SK-N-DZ (cell line): ENCODE measurements around the gene CPA3. TPM values are rescaled to one million over a fixed set of nuclear protein-coding genes. Genes with fewer than 3 reads are reported as not detected.
A peak's percentile ranks its signal among the peaks of the same experiment; 100 is the strongest.

Experiments
- DNase-seq: peaks from one replicate; pipeline ENCODE4 v3.0.0-alpha.2; 2015; ENCODE audit warnings: low spot score
- polyA plus RNA-seq, 2 experiments: library from polyadenylated mRNA; depleted of rRNA; stranded (reverse); fragments of >200 nt; gene quantifications; 2 replicates each; pipeline ENCODE4 v1.2.3, GENCODE V29; 2014

CPA3 gene, protein sequence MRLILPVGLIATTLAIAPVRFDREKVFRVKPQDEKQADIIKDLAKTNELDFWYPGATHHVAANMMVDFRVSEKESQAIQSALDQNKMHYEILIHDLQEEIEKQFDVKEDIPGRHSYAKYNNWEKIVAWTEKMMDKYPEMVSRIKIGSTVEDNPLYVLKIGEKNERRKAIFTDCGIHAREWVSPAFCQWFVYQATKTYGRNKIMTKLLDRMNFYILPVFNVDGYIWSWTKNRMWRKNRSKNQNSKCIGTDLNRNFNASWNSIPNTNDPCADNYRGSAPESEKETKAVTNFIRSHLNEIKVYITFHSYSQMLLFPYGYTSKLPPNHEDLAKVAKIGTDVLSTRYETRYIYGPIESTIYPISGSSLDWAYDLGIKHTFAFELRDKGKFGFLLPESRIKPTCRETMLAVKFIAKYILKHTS
- 0.82 TPM in 1 of 2 replicates, not detected in the other for polyA plus RNA-seq (2014; cell fraction: cytosol; rRNA removed)
- not detected in 2 replicates for polyA plus RNA-seq (2014; cell fraction: nucleus; rRNA removed)

DNA sequence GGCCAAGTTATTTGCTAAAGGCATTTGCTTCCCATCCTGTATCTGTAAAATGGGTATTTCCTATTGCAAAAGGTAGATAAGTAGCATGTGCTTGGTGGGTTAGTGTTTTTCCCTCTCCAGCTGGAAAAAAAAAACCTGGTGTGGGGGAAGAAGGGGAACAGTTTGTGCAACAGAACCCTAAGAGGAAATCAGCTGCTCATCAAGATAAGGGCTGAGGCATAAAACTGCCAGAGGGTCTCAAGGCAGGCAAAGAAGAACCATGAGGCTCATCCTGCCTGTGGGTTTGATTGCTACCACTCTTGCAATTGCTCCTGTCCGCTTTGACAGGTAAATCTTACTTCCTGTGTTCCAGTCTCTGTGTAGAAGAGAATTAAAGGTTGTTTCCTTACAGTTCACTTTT, at the start of gene CPA3:
TSS of gene CPA3 (plus strand) at position 248 of the 400 bp plus-strand sequence. CDS start at position 260, 12 bp downstream.
- no peak for DNase-seq

DNA sequence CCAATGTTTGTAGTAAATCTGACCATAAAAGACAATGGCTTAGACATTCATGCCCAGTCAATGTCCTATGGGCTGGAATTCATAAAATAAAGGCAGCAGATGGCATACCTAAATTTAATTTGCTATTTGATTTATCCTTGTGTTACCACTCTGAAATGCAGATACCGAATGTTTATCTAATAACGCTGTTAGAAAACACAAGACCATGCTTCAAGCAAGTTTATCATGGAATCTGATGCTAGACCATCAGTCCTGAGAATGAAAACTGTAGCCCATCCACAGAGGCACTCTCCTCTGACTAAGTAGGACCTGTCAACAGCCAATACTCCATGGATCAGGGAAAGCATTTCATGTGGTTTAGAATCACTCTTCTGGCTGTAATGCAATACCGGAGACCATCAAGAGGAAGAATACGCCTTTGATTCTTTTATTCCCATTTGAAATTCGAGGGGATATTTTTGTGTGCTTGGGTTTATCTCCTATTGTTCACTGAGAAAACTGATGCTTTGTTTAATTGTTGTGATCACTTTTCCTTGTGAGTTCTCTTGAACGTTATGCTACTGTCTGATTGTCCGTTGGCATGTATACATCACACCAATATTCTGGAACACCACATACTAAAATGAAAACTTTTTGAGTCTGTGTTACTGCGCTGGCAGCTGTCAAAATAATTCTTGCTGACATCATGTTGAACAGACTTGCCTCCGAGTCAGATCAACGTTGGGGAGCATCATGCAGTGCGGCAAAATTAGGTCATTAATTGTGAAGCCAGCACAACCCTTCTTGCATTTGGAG, 49.6 kb upstream of the CPA3 start:
- peak; percentile 98 for DNase-seq

DNA sequence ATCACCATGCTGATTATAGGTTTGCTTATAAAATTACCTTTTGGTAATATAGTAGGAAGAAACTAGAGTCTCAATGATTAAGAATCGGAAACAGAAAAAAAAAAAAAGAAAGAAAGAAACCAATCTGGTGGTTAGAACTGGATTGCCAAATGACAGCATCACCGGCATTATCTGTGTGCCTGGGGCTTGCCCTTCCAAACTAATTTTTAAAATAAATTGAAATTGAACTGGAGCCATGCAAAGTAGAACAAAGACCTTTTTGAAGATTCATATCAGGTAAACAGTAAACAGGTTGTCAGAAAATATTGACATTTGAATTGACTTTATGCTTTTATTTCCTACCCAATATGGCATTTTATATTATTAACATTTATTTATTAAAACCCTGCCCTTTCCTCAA, 48.7 kb upstream of the CPA3 start:
- peak; percentile 26 for DNase-seq

DNA sequence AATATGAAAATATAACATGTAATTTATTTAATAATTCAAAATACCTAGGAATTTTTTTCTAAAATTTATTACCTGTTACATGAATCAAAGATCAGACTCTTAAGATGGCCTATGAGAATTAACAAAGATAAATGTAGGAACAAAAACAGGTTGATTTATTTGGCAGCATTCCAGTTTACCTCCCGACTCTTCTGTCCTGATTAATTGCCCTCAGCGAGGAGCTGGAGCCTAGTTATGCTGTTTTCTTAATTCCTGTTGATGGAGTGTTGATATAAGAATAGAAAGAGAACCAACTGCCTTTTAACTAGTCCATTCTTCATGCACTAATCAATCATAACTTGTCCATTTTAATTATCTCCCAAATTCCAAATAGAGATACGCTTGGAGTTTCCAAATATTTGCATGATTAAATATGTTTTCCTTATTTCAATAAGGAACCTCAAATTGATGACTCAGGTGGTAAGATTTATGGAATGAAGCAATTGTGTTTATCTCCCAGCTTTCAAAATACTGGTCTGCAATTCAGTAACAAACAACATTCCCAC, 48.0 kb upstream of the CPA3 start:
- DNase-seq: peak; percentile 50

DNA sequence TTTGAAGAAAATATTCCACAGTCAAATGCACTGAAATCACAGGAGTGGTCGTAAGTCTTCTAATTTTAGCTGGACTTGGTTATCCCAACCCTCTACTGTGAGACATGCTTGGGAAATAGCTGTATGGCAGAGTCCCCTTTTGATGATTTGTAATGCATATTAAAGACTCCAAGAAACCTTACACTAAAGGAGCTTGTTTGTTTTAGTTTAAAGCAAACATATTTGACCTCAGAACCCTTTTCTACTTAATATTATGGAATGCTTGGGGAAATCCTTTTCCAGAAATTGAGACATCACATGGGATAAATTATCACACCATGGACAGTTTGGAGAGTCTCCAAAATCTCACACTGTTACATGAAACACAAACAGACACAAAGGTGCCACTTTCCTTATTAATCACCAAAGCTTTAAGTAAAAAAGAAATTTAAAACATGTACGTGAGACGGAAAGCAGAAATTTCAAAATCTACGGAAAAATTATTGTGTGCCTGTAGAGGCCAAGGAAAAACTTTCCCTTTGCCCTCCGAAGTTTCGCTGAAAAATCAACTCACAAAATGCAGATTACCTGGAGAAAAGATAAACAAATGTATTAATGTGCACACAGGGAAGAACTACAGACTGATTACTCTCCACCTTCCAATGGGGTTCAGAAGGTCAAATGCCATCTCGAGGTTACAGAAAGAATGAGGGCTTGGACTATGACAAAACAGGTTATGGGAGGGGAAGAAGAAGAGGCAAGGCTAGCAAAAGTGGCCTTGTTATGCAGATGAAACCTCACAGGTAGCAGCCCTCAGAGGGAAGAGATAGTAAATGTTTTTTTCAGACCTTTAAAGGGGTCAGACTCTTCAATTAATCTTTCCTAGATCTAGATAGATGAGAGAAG, 44.5 kb upstream of the CPA3 start:
- no peak for DNase-seq

DNA sequence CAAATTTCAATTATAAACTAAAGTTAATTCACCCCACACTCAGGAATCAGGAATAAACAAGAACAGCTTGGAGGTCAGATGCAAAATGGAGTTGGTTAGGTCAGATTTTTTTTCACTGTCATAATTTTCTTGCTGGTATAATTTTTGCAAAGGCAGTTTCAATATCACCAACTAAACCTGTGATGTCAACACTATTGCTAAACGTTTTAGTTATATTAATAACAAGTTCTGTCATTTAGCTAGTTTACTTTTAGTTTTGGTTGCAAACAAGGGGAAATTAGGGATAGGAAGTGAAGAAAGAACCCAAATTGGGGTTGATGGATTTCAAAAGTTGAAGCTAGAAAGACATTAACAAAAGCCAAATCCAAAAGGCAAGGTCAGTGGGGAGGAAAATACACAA, 42.1 kb upstream of the CPA3 start:
- DNase-seq: no peak

DNA sequence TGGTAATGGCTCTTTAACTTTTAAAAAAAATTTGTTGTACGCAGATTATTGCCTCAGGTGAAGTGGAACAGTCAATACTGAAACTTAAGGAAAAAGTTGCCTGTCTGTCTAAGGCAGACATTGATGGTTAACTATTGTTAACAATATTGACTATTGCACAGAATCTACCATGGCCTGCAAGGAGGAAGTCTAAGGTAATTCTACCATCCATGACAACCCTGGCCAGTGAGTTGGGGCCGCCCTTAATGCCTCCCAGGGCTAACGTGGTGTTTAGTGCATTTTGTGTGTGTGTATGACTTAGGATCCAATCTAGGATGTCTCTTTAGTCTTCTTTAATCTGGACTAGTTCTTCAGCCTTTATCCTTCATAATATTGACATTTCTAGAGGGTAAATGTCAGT, 39.6 kb upstream of the CPA3 start:
- DNase-seq: no peak

DNA sequence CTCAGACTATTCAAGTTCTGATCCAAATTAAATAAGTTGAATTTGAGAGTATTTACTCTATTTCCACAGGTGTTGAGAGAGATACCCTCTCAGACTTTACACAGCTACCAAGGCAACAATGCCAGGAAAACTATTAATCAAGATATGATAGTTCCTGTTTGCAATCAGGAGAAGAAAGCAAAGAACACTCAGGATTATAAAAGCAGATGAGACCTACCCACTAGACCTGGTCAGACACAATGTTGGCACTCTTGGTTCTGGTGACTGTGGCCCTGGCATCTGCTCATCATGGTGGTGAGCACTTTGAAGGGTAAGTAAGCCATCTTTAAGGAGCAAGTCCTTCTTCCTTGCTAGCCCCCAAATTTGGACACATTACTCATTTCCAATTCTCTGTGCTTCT, 37.5 kb upstream of the CPA3 start, which contains the start of gene CPB1:
TSS of gene CPB1 (plus strand) at position 227 of the 400 bp plus-strand sequence. CDS start at position 240, 13 bp downstream.
- no peak for DNase-seq

DNA sequence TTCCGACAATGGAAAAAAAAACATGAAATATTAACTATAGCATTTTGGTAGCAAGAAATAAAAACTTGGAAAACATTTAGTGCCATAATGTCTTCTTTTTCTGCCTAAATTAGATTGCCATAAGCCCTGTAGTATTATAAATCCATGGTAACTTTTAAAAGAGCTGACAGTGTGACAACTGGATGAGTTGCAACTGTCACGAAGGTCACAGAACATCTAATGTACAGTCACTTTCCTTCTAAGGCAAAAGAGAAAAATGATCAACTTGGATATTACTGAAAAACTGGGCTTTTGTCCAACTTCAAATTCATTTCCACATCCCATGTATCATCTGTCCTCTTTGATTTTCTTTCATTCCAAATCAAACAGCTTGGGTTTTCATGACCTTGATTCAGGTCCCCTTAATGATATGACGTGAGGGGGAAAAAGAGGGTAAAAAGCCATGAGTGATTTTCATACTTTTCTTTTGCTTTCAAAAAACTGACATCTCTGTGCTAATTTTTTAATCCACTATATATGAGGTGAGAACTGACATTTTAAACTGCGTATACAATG, 36.9 kb upstream of the CPA3 start:
- DNase-seq: no peak

DNA sequence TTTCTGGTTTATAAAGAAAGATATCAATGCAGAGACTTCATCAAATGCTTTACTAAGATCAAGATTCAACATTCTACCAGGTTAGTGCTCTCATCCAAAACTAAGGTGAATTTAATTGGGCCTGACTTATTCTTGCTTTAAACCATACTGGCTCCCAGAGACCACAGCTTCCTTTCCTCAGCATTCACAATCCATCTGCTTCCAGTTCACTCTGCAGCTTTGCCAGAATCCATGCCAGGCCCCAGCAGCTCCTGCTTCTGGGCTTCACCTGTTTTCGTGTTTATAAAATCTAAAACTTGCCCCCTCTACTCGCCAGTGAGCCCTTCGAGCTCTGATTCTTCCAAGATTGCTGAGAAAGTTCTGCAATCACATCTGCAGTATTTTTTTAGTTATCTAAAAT, 35.2 kb upstream of the CPA3 start:
- no peak for DNase-seq

DNA sequence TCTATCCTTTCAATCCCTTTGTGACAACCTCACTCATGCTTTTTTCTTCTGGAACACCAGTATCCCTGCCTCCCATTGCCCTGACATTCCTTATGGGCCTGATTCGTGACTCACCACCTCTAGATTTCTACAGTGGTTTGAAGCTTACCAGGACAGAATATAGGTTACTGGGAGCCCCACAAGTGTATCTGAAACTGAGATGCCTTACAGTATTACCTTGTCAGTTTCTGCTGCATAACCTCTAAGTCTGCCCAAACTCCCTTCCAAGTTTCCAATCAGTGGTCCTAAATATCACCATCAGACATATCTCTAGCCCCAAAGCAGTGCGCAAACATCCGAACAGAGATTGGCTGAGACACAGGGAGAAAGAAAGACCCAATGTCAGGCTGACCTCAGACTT, 31.9 kb upstream of the CPA3 start:
- DNase-seq: no peak

DNA sequence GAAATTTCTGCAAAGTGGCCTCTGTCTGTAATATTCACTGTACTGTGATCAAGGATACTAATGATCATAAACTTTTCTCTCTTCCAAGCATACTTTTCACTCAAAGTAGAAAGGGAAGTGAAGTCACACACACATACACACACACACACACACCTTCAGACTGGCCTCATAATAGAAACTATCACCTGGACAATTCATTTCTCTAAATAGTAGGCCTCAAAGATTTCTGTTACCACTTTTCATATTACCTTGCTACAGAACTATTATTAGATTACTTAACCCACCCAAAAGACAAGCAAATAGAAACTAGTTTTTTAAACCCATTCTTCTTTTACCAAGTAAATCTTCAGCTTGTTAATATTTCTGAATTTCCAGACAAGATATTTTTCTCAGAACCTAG, 25.3 kb upstream of the CPA3 start:
- DNase-seq: no peak

DNA sequence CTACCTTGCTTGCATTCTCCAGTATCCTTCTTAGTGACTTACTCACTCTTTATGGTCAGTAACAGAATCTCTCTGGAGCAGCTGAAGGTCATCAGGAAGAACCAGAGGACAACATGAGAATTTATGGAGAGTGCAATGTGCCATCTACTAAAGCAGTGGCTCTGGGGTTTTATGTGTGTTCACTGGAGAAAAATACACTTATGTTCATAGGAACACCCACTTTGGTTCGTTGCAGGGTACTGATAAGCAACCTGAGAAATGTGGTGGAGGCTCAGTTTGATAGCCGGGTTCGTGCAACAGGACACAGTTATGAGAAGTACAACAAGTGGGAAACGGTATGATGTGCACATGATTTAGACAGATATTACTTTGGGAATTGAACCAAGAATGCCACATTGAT, 24.6 kb upstream of the CPA3 start:
- no peak for DNase-seq

DNA sequence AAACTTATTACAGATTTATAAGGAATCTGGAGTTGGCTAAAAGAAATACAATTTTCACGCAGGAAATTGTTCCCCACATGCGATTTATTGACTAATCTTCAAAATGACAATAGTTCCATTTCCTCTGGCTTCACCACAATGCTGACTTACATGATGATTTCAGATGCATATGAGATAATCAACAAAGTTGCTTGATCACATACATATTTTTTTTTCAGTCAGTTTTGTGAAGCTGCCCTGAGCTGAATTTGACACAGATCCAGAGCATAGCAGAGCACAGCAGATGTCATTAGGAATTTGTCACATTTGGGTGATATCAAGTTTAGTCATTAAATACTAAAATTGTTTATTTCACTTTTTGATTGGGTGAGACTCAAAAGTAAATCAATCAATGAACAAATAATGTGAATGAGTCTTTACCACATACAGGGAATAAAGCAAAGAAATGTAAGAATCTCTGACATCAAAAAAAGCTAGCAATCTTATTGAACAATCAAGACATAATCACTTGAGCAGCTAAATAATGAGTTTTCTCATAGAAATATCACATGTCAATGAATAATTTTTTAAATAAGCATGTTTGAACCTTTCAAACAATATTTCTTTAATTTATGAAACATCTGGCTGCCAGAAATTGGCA, 19.2 kb upstream of the CPA3 start:
- DNase-seq: no peak

DNA sequence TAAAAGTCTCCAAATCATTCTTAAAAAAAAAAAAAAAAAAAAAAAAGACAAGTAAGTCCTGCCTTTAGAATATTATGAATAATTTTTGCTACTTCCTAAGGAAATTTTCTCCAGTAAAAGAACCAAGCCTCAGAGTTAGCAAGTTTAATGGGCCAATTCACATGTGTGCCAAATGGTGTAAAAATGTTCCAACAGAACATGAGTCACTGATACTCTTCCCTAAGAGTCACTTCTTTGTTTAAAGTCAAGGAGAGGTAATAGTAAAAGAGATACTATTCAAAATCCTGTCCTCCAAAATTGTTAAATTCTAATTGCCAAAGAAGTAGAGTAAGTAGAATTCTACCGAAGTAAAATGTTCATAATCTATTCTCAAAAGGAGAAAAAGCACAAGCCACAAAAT, 17.7 kb upstream of the CPA3 start:
- DNase-seq: no peak

DNA sequence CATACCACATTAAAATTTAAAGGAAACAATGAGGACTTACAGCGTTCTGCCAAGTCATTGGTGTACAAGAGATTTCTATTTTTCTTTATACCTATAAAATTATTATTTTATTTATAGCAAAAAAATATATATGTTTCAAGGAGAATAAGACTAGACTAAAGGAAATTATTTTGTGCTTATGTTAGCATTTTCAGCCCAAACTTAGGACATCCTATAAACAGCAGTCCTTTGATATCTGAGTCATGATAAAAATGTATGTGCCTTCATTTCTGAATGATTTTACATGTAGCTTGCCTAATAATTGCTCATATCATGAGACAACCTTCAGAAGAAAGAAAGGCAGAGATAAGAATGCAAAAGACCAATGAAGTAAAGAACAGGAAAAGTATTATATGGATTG, 16.7 kb upstream of the CPA3 start:
- DNase-seq: no peak

DNA sequence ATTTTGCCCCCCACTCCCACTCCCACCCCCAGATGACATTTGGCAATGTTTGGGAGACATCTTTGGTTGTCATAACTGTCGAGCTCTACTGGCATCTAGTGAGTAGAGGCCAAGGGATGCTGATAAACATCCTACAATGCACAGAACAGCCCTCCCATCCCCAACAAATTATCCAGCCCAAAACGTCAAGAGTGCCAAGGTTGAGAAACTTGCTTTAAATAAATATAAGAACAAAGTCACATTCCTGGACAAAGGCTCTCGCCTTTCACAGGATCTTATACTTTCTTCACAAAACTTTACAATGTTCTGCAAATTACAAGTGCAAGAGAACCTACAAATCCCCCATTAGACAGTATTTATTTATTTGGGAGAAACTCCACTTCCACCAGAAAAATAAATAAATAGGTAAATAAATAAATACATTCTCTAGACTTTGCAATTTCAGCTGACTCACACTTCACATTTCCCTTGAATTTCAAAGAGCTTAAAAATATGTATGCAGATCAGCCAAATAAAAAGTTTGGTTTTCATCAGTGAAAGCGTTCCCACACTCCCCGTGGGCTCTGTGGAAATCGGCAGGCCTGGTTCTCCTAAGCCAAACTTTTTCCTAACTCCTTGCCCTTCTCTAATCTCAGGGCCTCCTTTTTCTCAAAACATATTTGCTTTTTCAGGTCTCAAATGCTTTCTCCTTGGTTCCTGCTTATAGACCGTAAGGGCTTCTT, 12.7 kb upstream of the CPA3 start:
- no peak for DNase-seq

DNA sequence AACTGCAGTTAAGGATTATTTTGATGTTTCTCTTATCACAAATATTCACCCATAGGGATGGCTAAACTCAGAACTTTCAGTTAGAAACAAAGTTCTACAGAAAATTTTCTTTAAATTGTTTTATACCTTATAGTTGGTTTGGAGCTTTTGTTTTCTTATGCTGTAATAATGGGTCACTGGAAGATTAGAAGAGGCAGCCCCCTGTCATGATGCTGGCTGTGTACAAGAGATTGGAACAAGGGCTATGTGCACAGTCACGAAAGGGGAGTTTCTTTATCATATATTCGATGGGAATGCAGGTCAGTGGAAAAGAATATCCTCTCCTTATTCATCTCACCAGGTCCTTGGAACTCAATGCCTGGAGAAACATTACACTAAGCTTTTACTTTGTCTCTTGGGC, 12.0 kb upstream of the CPA3 start:
- DNase-seq: no peak

DNA sequence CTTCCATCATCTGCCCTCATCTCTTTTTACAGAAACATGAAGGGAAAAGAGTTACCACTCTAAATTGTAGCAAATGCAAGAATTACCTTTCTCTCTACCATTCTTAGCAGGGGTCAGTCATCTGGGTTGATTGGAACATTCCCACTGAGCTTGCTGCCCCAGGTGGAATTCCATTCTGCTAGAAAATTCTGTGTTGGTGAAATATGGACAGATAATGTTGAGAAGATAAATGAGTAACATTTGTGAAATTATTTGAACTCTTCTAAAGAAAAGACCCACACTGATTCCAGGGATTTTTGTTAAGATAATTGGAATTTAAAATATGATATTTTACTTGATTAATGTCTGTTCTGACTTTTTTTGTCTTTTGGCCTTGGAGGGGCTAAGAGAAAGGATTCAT, 11.0 kb upstream of the CPA3 start:
- DNase-seq: no peak

DNA sequence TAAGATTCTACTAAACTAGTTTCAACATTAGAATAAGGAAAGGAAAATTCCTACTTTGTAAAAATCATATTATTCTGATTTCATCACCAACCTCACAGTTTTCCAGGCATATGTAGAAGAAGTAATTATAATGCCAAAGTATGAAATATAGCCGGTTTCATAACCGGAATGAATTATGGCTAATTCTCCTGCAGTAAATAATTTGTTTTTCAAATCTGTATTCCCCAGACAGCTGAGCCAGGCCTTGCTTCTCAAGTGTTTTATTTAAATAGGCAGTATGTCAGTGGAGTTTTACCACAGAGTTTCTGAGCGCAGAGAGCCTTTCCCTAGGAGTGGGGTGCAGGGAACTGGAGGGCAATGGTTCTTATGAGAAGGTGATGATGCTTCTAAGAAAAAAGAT, 8.7 kb upstream of the CPA3 start:
- DNase-seq: no peak
